ENCODE results near the gene ORMDL1.
A peak's percentile ranks its signal among the peaks of the same experiment; 100 is the strongest.

The ORMDL1 gene

GRCh38 chr2:189783927-189784867 lies at the start of gene ORMDL1, which contains the start of gene PMS1:
TSS of gene ORMDL1 (minus strand) at chr2:189784339. CDS start at chr2:189782595, 1,744 bp downstream.
TSS of gene PMS1 (plus strand) at chr2:189784450. CDS start at chr2:189791810, 7,360 bp downstream.
- DNase-seq, result peak; percentile 86 to 97

GRCh38 chr2:189830510-189830909 lies 46.4 kb upstream of the ORMDL1 start:
- DNase-seq, result no peak

- DNase-seq, result no peak
Measured at GRCh38 chr2:189829102-189829833, 45.1 kb upstream of the ORMDL1 start.

DNA sequence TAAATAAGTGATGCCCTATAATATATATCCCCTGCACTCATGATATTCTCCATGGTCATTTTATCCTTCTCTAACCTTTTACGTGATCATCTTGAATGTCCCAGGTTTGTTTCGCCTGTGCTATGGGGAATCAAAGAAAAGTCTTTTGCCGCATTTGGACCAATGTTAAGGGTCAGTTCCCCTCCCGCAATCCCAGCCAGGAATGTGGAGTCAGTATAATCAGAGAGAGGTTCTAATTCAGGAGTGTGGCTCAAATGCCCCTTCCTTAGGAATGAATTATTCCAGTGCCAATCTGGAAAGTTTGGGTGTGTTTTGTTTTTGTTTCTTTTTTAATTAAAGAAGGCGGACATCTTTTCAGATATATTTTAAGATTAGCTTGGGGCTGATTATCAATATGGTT lies 41.9 kb upstream of the ORMDL1 start:
- DNase-seq, result no peak

DNA sequence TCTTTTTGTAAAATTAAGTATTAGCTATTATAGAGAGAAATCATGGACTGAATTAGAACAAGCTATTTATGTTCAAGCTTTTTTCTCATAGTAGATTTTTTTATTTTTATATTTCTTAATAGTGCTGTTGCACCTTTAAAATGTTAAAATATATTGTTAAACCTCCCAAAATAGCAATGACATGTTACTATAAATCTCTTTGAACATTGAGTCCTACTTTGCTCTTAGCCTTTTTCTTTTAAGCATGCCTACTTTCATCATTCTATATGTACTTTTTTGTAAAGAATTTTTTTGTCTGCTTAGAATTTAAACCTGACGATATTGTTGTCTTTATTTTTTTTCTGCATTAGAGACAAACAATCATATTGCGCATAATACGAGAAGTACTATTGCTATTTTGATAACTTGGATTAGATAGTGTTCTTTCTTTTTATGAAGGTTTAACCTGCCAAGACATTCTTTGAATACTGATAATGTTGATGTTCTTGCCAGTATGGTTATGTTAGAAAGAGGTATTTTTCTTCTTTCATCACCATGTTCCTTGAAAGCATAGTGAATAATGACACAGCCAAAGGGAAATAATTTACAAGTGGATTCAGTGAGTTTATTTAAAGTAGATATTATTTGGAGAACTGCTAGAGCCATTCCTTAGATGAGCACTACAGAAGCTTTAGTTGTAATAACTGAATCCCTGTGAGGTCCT lies 40.7 kb upstream of the ORMDL1 start:
- DNase-seq, result no peak

GRCh38 chr2:189821953-189822748 lies 38.0 kb upstream of the ORMDL1 start:
- no peak for DNase-seq

DNA sequence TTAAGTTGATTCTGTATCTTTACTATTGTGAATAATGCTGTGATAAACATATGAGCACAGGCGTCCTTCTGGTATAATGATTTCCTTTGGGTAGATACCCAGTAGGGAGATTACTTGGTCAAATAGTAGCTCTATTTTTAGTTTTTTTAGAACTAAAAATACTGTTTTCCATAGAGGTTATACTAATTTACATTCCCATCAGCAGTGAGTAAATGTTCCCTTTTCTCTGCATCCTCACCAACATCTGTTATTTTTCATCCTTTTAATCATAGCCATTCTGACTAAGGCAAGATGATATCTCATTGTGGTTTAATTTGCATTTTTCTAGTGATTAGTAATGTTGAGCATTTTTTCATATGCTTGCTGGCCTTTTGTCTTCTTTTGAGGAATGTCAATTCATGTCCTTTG lies 35.2 kb upstream of the ORMDL1 start:
- no peak for DNase-seq

DNA sequence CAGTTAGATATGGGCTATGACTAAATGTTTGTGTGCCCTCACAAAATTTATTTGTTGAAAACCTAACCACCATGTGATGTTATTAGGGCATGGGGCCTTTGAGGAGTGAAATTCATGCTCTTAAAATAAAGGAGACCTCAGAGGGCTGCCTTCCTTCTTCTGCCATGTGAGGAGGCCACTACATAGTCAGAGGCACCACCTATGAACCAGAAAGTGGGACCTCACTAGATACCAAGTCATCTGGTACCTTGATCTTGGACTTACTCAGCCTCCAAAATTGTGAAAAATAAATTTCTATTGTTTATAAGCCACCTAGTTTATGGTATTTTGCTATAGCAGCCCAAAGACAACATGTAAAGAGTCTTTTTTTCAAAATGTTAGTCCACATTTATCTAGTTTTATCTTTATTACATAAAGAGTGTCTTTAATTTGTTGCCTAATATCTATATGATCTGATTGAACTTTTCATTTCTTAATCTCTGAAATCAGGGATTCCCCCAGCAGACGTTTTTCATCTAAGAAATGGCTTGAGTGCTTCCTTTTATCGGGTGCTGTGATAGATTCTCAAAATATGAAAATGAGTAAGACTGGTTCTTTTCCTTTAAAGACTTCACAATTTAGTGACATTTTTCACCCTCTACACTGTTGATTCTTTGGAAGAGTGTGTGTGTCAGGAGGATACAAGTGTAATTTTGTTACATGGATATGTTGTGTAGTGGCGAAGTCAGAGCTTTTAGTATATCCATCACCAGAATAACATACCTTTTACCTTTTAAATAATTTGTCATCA lies 34.3 kb upstream of the ORMDL1 start:
- DNase-seq, result no peak

DNA sequence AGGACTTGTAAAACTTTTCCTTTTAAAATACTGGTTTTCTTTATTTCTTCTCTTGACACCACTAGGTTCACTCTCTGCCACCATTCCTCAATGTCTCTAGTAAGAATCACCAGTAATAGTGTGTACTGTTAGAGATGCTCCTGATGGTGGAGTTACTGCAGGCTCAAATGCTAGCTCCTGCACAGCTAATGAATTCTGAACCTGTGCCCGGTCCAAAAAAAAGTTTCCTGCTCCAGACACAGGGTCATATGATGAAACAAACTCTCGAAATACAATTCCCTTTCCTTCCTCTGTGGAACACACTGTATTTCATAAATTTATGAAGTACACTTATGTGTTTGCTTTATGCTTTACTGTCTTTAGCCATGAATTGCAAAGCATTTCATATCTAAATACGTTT lies 19.3 kb upstream of the ORMDL1 start:
- DNase-seq, result no peak

DNA sequence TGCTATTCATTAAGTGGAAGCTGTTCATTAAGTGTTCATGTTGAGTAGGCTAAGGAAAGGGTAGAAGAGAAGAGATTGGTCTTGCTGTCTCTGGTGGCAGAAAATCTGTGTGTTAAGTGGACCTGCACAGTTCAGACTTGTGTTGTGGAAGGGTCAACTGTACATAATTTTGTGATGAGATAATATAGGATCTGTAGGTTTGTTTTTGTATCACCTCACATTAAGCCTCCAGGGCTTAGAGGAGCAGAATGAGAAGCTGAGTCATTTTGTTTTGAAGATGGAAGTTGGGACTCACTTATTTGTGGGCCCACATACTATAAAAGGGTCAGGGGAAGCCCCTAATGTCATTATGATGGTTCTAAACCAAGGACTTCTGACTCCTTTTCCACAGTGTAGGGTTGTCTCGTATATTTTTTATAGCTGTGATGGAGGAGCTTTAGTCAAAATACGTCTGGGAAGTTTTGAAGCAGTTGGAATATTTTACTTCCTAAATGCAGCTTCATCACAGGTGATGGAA lies 18.3 kb upstream of the ORMDL1 start:
- no peak for DNase-seq

DNA sequence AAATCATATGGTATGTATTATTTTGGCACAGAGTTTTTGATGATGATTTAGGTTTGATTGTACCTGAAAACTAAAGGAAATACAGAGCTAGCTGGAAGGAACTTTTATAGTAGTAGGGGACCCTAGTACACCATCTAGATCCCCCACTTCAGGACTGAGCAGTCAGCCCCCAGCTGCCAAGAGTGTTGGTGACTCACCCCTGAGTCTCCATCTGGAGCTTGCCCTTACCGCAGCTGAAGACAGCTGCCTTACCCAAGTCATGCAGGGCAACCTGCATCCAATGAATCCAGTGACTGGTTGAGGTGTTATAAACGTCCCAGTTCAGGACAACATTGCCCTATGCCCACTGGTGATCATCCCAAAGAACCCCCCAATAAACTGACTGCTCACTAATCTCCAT lies 15.4 kb upstream of the ORMDL1 start:
- peak in 1 of 2 experiments; percentile 57 for DNase-seq

- DNase-seq, result no peak
Measured at GRCh38 chr2:189799030-189799331, 14.8 kb upstream of the ORMDL1 start.

GRCh38 chr2:189798312-189799029 lies 14.3 kb upstream of the ORMDL1 start:
- DNase-seq, result peak; percentile 13 to 37

GRCh38 chr2:189797902-189798301 lies 13.8 kb upstream of the ORMDL1 start:
- peak in 1 of 2 experiments; percentile 25 for DNase-seq

DNA sequence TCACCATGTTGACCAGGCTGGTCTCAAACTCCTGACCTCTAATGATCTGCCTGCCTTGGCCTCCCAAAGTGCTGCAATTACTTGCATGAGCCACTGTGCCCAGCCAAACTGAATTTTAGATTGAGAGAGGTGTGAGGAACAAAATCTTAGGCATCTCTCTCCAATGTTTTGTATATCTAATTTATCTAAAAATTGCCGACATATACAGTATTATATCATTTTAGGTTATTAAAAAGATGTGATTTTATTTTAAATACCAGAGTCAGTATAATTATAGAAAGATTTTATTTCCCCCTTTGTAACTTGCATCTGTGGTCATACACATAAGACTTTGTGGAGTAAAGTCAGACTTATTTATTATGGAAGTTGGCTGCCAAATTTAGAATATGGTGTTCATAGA lies 10.2 kb upstream of the ORMDL1 start:
- DNase-seq, result no peak

DNA sequence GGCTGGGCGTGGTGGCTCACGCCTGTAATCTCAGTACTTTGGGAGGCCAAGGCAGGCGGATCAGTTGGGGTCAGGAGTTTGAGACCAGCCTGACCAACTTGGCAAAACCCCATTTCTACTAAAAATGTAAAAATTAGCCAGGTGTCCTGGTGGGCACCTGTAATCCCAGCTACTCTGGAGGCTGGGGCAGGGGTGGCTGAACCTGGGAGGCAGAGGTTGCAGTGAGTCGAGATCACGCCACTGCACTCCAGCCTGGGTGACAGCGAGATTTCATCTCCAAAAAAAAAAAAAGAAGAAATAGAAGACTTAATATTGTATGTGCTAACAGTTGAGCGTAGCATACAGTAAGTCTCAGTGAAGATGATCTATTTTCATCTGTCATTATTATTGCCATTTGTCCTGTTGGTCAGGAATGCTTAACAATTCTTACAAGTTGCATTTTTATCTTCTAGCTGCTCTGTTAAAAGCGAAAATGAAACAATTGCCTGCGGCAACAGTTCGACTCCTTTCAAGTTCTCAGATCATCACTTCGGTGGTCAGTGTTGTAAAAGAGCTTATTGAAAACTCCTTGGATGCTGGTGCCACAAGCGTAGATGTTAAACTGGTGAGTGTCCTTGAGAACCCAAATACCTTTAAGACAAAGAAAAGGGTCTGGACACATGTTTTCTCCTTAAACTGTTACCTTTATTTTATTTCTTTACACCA lies 7.4 kb upstream of the ORMDL1 start:
- DNase-seq, result no peak

DNA sequence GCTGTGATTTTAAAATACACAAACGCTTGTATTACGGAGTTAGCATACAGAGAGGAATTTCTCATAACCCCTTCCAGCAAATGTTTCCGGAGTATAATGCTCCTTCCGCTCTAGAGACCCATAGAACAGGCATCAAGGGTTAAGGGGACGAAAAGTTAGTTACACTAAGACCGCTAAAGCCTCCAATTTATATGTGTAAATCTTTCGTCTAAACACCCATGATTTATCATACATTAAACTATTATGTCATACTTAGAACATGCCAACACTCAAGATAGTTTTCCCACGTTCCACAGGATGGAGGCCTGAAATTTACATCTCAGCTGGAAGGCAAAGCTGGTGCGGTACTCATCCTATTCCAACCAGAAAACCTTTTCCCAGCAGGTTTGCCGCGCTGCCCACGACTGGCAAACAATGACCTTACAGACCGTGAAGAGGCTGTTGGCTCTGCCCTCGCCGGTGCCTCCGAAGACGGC lies 650 bp downstream of the ORMDL1 start:
- DNase-seq, result peak in 1 of 2 experiments; percentile 37

GRCh38 chr2:189782221-189782671 lies 1.9 kb downstream of the ORMDL1 start:
- no peak for DNase-seq

GRCh38 chr2:189772212-189772611 lies 11.9 kb downstream of the ORMDL1 start:
- DNase-seq, result no peak
